GM12892 (cell line): Measurements from ENCODE around the gene UBA52.

Experiments used
- DNase-seq: peaks from one replicate; pipeline ENCODE4 v3.0.0; 2011; ENCODE audit not compliant: insufficient read length
- FAIRE-seq: peaks from 2 replicates; lab custom pipeline; 2011; peaks lifted over from hg19 to GRCh38; lab: Jason Lieb, UNC
- POLR2A ChIP-seq: IDR thresholded peaks from 2 replicates; pipeline ENCODE4 v1.6.1; 2011; ENCODE audit warnings: low read depth, low read length, control low read depth
- POLR2AphosphoS5 ChIP-seq: IDR thresholded peaks from 2 replicates; pipeline ENCODE4 v1.6.1; 2011; ENCODE audit warnings: low read depth, low read length, control low read depth
- TAF1 ChIP-seq: IDR thresholded peaks from 2 replicates; pipeline ENCODE4 v1.6.1; 2011; ENCODE audit warnings: low read depth, mild to moderate bottlenecking, control low read depth, low read length, borderline replicate concordance

The UBA52 gene

GRCh38 chr19:18607226-18608101, 35.8 kb downstream of the UBA52 start:
- FAIRE-seq, result no peak
- TF ChIP-seq POLR2A (no peak), POLR2AphosphoS5 (no peak)
- no peak for DNase-seq

GRCh38 chr19:18608102-18608804, 36.6 kb downstream of the UBA52 start:
- FAIRE-seq (no peak), DNase-seq (no peak)
- TF ChIP-seq TAF1 (no peak), POLR2A (no peak), POLR2AphosphoS5 (no peak)

GRCh38 chr19:18608805-18609716, 37.4 kb downstream of the UBA52 start:
- TF ChIP-seq TAF1 (no peak), POLR2AphosphoS5 (no peak), POLR2A (no peak)
- no peak for FAIRE-seq
- DNase-seq, result no peak

- FAIRE-seq (no peak), DNase-seq (no peak)
Measured at GRCh38 chr19:18609717-18610051, 38.0 kb downstream of the UBA52 start.

GRCh38 chr19:18610245-18610555, 38.5 kb downstream of the UBA52 start:
- DNase-seq (no peak), FAIRE-seq (no peak)
- TF ChIP-seq POLR2AphosphoS5 (no peak), POLR2A (no peak), TAF1 (no peak)

More at GRCh38 chr19:18609717-18610051, 38.0 kb downstream of the UBA52 start:
- TF ChIP-seq POLR2AphosphoS5 (no peak), TAF1 (no peak), POLR2A (no peak)

- no peak for FAIRE-seq
- DNase-seq, result no peak
- TF ChIP-seq POLR2AphosphoS5, result no peak
- TF ChIP-seq POLR2A, result no peak
- no peak for TF ChIP-seq TAF1
Measured at GRCh38 chr19:18610556-18611326, 39.1 kb downstream of the UBA52 start.

- FAIRE-seq, result no peak
- no peak for TF ChIP-seq POLR2AphosphoS5
- TF ChIP-seq TAF1, result no peak
- no peak for TF ChIP-seq POLR2A
- no peak for DNase-seq
Measured at GRCh38 chr19:18611327-18612050, 39.8 kb downstream of the UBA52 start.

- FAIRE-seq (no peak), DNase-seq (no peak)
- no peak for TF ChIP-seq TAF1
- no peak for TF ChIP-seq POLR2A
- no peak for TF ChIP-seq POLR2AphosphoS5
Measured at GRCh38 chr19:18612051-18612771, 40.6 kb downstream of the UBA52 start.

GRCh38 chr19:18612772-18613588, 41.3 kb downstream of the UBA52 start, which contains the start of gene TMEM59L:
Gene TMEM59L, plus strand, starts transcription at chr19:18612870. Its CDS starts 89 bp downstream, at chr19:18612959.
- no peak for TF ChIP-seq POLR2AphosphoS5
- TF ChIP-seq POLR2A, result no peak
- no peak for TF ChIP-seq TAF1
- DNase-seq (no peak), FAIRE-seq (no peak)
